ENCODE measurements around the gene GNAZ.

The GNAZ gene

DNA sequence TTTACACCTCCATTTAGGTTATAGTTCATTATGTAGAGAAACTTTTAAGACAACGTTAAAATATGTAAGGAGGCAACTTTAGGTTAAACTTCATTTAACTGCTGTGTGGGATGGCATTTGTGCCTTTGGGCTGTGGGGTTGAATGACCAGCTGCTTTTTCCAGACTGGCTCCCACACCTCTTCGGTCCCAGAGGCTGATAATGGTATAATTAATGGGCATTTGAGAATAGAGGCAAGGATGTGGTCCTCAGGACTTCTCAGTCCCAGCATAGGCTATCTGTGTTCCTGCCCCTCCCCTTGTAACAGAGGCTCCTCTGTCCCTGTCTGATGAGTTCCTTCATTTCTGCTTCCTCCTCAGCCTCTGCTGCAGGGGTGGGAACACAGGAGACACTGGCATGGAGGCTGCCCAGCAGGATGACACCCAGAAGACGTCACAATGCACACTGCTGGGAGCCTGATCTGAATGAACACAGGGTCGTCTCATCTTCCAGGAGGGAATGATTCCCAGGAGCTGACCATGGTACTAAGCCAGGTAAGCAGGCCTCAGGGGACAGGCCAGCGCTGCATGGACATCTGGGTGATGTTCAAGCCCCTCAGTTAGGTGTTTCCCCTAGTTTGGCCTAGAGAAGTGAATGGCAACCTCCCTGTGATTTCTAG lies 17.1 kb upstream of the GNAZ start:
- in situ Hi-C loops (cut with HindIII; ENCODE audit: low pct_unique_long_range_greater_than_20kb, low sequenced_read_pairs) = no loop called here
- TF ChIP-seq JUND (IDR thresholded peaks at IDR 0.05; ENCODE audit: low read depth) = no peak
- DNase-seq (ENCODE audit: low read depth in 1 of 2, low spot score in 1 of 2) = peak in 1 of 2 experiments; percentile 25

- no peak for DNase-seq (ENCODE audit: low read depth in 1 of 2, low spot score in 1 of 2)
- TF ChIP-seq JUND (IDR thresholded peaks at IDR 0.05; ENCODE audit: low read depth) = no peak
- in situ Hi-C loops (cut with HindIII; ENCODE audit: low pct_unique_long_range_greater_than_20kb, low sequenced_read_pairs) = no loop called here
Observed at GRCh38 chr22:23053912-23054530, 16.3 kb upstream of the GNAZ start.

- in situ Hi-C loops (cut with HindIII; ENCODE audit: low pct_unique_long_range_greater_than_20kb, low sequenced_read_pairs) = no loop called here
- DNase-seq (ENCODE audit: low read depth in 1 of 2, low spot score in 1 of 2) = no peak
- TF ChIP-seq JUND (IDR thresholded peaks at IDR 0.05; ENCODE audit: low read depth) = no peak
Observed at GRCh38 chr22:23054531-23055257, 15.6 kb upstream of the GNAZ start.

DNA sequence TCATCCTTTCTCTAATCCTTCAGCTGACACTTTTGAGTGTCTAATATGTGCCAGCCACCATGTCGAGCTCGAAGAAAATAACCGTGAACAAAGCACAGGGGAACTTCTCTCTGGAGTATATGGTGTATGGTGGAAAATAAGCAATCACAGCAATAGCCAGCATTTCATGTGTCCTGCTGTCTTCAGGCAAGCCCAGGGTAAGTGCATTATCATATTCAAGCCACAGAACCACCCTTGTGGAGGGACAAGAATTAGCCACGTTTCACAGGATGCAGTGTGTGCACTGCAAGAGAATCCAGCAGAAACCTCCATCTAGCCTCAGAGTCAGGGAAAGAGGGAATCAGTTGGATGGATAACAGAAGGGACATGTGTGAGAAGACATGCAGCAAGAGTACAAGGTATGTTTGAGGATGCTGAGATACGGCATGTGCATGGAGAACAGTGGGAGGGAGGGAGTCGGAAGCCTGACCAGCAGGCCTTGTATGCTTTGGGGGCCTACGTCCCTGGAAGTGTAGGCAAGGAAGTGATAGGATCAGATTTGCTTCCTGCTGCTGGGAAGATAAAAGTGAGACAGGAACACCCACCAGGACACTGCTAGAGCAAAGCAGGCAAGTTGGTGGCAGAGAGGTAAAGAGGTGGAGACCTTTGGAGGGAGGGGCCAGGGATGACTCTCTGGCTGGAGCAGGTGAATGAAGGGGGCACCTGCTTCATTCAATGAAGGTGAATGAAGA lies 14.7 kb upstream of the GNAZ start:
- TF ChIP-seq JUND (IDR thresholded peaks at IDR 0.05; ENCODE audit: low read depth) = no peak
- in situ Hi-C loops (cut with HindIII; ENCODE audit: low pct_unique_long_range_greater_than_20kb, low sequenced_read_pairs) = no loop called here
- no peak for DNase-seq (ENCODE audit: low read depth in 1 of 2, low spot score in 1 of 2)

DNA sequence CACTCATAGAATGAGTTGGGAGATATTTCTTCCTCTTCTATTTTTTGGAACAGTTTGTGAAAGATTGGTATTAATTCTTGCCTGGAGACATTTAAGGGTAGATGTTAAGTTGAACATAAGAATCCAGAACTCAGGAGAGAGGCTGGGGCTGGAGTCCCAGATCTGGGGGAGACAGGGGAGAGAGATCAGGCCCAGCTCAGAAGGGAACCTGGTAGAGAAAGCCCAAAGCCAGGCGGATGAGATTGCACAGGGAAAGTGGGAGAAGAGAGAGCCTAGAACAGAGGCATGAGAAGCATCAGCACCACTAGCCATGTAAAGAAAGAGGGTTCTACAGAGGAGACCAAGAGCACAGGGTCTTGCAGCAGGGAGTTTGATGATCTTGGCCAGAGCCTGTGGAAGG lies 13.0 kb upstream of the GNAZ start:
- TF ChIP-seq JUND (IDR thresholded peaks at IDR 0.05; ENCODE audit: low read depth) = no peak
- in situ Hi-C loops (cut with HindIII; ENCODE audit: low pct_unique_long_range_greater_than_20kb, low sequenced_read_pairs) = no loop called here
- no peak for DNase-seq (ENCODE audit: low read depth in 1 of 2, low spot score in 1 of 2)

DNA sequence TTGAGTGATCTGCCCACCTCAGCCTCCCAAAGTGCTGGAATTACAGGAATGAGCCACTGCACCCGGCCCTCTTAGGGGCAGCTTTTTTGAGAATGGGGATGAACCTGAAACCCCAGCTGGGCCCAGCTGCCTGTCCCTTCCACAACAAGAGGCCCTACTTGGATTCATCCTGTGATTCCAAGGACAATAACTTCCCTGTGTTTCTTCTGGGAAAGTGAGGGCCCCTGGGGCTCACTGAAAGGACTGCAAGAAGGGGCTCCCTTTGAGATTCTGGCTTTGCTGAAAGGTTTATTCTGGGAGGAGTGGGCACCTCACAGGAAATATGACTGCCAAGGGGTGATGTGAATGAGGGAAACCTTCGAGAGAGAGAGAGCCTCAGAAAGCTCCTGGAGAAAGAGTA lies 12.3 kb upstream of the GNAZ start:
- in situ Hi-C loops (cut with HindIII; ENCODE audit: low pct_unique_long_range_greater_than_20kb, low sequenced_read_pairs) = no loop called here
- TF ChIP-seq JUND (IDR thresholded peaks at IDR 0.05; ENCODE audit: low read depth) = no peak
- DNase-seq (ENCODE audit: low read depth in 1 of 2, low spot score in 1 of 2) = no peak

DNA sequence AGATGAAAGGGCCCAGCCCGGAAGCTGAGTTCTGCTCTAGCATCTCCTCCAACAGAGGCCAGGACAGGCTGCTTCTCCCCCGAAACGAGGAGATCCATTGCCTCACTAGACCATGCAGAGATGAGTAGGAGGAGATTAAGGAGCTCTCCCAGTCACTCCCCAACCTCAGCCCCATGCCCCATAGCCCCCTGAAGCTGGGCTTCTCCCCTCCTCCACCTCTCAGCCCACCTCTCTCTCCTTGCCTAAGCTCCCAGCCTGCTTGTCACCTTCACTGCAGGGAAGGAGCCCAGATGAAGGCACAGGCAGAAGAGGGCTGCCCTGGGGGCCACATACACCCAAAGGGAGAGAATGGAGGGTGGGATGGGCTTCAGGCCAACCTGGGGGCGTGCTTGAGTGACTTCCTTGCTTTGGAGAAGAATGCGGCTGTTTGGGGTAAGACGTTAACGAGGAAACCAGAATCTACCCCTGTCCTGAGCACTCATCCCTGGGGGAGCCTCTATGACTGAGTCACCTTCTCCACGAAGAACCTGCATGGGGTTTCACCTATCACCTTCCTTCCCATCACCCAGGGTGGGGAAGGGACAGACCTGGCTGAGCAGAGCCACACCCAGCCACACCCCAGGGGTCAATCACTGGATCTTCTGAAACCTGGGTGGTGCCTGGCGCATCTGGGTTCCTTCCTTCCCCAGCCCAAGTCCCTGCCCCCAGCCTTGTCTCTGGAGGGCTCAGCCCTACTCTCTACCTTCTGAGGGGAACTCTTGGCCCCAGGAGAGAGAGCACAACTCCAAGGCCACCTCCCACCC lies 11.6 kb upstream of the GNAZ start:
- in situ Hi-C loops (cut with HindIII; ENCODE audit: low pct_unique_long_range_greater_than_20kb, low sequenced_read_pairs) = no loop called here
- DNase-seq (ENCODE audit: low read depth in 1 of 2, low spot score in 1 of 2) = no peak
- no peak for TF ChIP-seq JUND (IDR thresholded peaks at IDR 0.05; ENCODE audit: low read depth)

- TF ChIP-seq JUND (IDR thresholded peaks at IDR 0.05; ENCODE audit: low read depth) = no peak
- in situ Hi-C loops (cut with HindIII; ENCODE audit: low pct_unique_long_range_greater_than_20kb, low sequenced_read_pairs) = no loop called here
- DNase-seq (ENCODE audit: low read depth in 1 of 2, low spot score in 1 of 2) = no peak
Observed at GRCh38 chr22:23059284-23059948, 10.9 kb upstream of the GNAZ start.

DNA sequence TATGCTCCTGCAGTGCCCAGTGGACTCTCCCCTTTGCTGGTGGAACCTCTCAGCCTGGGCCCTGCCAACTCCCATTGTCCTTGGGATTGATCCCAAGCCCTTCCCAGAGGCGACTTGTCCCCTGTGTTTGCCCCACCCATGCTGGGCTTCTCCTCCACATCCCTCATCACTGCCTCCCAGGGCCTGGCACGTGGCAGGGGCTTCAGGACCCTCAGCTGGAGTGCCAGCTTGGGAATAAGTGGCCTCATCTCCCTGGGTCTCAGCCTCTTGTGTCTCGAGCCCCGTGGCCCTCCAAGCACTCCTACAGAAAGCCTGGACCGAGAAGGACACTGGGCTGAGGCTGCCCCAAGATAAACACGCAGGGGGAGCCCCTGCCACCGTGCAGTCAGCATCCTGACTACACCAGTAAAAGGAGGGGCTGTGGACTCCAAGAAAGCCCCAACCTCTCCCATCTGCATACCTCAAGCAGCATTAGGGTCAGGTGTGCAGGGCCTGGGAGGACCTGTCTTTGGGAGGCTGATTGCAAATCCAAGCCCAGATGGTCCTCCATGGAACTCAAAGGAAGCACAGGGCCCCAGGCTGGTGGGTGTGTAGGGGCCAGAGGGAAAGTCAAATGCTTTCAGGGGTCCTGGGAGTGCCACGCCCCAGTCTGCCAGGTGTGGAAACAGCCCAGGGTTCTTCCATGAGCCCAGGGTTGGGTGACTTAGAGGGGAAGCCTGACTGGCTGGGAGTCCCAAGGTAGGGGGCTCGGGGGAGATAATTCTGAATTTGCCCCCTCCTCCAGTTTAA lies 9.5 kb upstream of the GNAZ start:
- no peak for DNase-seq (ENCODE audit: low read depth in 1 of 2, low spot score in 1 of 2)
- TF ChIP-seq JUND (IDR thresholded peaks at IDR 0.05; ENCODE audit: low read depth) = no peak
- in situ Hi-C loops (cut with HindIII; ENCODE audit: low pct_unique_long_range_greater_than_20kb, low sequenced_read_pairs) = no loop called here

- DNase-seq (ENCODE audit: low read depth in 1 of 2, low spot score in 1 of 2) = no peak
- in situ Hi-C loops (cut with HindIII; ENCODE audit: low pct_unique_long_range_greater_than_20kb, low sequenced_read_pairs) = no loop called here
- no peak for TF ChIP-seq JUND (IDR thresholded peaks at IDR 0.05; ENCODE audit: low read depth)
Observed at GRCh38 chr22:23061471-23062280, 8.6 kb upstream of the GNAZ start.

Data from T47D (cell line).